Measurements from ENCODE around the gene LPAR1.

GRCh38 chr9:111050819-111051218, 12.5 kb upstream of the LPAR1 start:
- TF ChIP-seq TAF1 (IDR thresholded peaks at IDR 0.05; ENCODE audit: low read depth, low read length) (no peak), POLR2AphosphoS5 (IDR thresholded peaks at IDR 0.05; ENCODE audit: low read depth, low read length) (no peak), POLR2A (IDR thresholded peaks at IDR 0.05; ENCODE audit: low read depth, low read length) (no peak)

Data from GM12891 (cell line).